Naive B cell (primary cell): Measurements from ENCODE around the gene OGDH. TPM values are rescaled to one million over a fixed set of nuclear protein-coding genes. Genes with fewer than 3 reads are reported as not detected.
"Not testable (repeated sequence)": the region's sequence is repeated elsewhere in the genome, so short reads cannot be mapped to it uniquely, and the experiment has no call there.

Experiments used
- ATAC-seq, 2 donors: fragments of 150-1000 bp; cut with Tn5 transposase; 2 replicates each; pipeline ENCODE4 v1.10.0; 2021; ENCODE audit warnings: low read depth in 2 of 2, mild to moderate bottlenecking in 2 of 2, moderate library complexity in 2 of 2
- DNase-seq: peaks from one replicate; pipeline ENCODE4 v3.0.0; 2022
- H3K27ac Mint-ChIP-seq, 6 donors: one replicate each; pipeline ENCODE4 v1.8.0; 2020 to 2022; ENCODE audit warnings: mild to moderate bottlenecking in 6 of 6, mixed read lengths in 6 of 6, moderate library complexity in 5 of 6, inconsistent platforms in 2 of 6
- H3K27me3 Mint-ChIP-seq, 3 donors: one replicate each; pipeline ENCODE4 v1.8.0; 2021 to 2022; ENCODE audit warnings: mixed read lengths in 3 of 3, mild to moderate bottlenecking in 1 of 3
- H3K36me3 Mint-ChIP-seq, 2 donors: one replicate each; pipeline ENCODE4 v1.8.0; 2020 to 2022; ENCODE audit warnings: mixed read lengths in 2 of 2, inconsistent platforms in 1 of 2, mild to moderate bottlenecking in 1 of 2
- H3K4me1 Mint-ChIP-seq, 3 donors: one replicate each; pipeline ENCODE4 v1.8.0; 2020 to 2022; ENCODE audit warnings: mixed read lengths in 3 of 3, inconsistent platforms in 1 of 3, mild to moderate bottlenecking in 1 of 3, moderate library complexity in 1 of 3
- H3K4me3 Mint-ChIP-seq, 8 donors: one replicate each; pipeline ENCODE4 v1.8.0; 2020 to 2022; ENCODE audit warnings: mild to moderate bottlenecking in 8 of 8, mixed read lengths in 8 of 8, moderate library complexity in 8 of 8, inconsistent platforms in 2 of 8
- H3K9me3 Mint-ChIP-seq, 7 donors: one replicate each; pipeline ENCODE4 v1.8.0; 2020 to 2022; ENCODE audit warnings: mixed read lengths in 7 of 7, mild to moderate bottlenecking in 5 of 7, inconsistent platforms in 2 of 7, moderate library complexity in 1 of 7
- polyA plus RNA-seq, 6 donors: library from polyadenylated mRNA; unstranded; fragments of 300-500 nt; fragmentation: Illumina TruSeq; gene quantifications; one replicate each; pipeline ENCODE4 v1.2.3, GENCODE V29; 2021; ENCODE audit warnings: low read depth in 6 of 6

Gene OGDH
- polyA plus RNA-seq, 6 donors from 2014 or later = 9.5 to 21.6 (median 20.1) TPM

DNA sequence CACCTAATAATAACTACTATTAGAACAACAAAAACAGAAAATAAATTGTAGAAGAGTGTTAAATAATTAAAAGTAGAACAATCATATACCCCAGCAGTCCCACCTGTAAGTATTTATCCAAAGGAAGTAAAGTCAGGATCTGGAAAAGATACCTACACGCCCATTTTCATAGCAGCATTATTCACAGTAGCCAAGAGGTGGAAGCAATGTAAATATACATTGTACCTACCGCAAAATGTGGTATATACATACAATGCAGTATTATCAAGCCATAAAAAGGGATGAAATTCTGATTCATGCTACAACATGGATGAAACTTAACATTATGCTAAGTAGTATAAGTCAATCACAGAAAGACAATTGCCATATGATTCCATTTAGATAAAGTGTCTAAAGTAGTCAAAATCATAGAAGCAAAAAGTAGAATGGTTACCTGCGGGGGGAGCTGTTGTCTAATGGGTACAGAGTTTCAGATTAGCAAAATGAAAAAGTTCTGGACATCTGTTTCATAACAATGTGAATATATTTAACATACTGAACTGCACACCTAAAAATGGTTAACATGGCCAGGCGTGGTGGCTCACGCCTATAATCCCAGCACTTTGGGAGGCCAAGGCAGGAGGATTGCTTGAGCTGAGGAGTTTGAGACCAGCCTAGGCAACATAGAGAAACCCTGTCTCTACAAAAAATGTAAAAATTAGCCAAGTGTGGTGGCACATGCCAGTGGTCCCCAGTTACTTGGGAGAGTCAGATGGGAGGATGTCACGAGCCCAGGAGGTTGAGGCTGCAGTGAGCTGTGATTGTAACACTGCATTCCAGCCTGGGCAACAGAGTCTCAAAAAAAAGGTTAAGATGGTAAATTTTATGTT is 18.4 kb upstream of the OGDH start:
- H3K4me1 Mint-ChIP-seq = peaks cover 0 to 7% (median 5%) of the 10 kb centered on the region in 3 donors
- H3K9me3 Mint-ChIP-seq = no peaks in the 10 kb centered on the region
- peaks cover 4 to 8% (median 5%) of the 10 kb centered on the region in 3 donors for H3K27me3 Mint-ChIP-seq
- peak overlapping the region in 1 of 8 donors; percentile 17 for H3K4me3 Mint-ChIP-seq
- DNase-seq (peak; percentile 49), ATAC-seq (peak; percentile 69 to 81)
- H3K27ac Mint-ChIP-seq = peak overlapping the region in 1 of 6 donors; percentile 62
- H3K36me3 Mint-ChIP-seq = no peaks in the 10 kb centered on the region

GRCh38 chr7:44590910-44591309 is 15.5 kb upstream of the OGDH start:
- ATAC-seq = no peak
- no peak overlapping the region for H3K27ac Mint-ChIP-seq
- no peaks in the 10 kb centered on the region for H3K36me3 Mint-ChIP-seq
- no peak overlapping the region for H3K4me3 Mint-ChIP-seq
- peaks cover 10 to 26% (median 17%) of the 10 kb centered on the region in 3 donors for H3K27me3 Mint-ChIP-seq
- peaks cover 0 to 7% (median 4%) of the 10 kb centered on the region in 3 donors for H3K4me1 Mint-ChIP-seq
- H3K9me3 Mint-ChIP-seq = no peaks in the 10 kb centered on the region
- no peak for DNase-seq

- peaks cover 13 to 38% (median 17%) of the 10 kb centered on the region in 3 donors for H3K27me3 Mint-ChIP-seq
- H3K27ac Mint-ChIP-seq = no peak overlapping the region
- H3K4me1 Mint-ChIP-seq = no peaks in the 10 kb centered on the region
- DNase-seq (no peak), ATAC-seq (no peak)
- no peaks in the 10 kb centered on the region for H3K9me3 Mint-ChIP-seq
- H3K36me3 Mint-ChIP-seq = no peaks in the 10 kb centered on the region
- H3K4me3 Mint-ChIP-seq = no peak overlapping the region
These were observed 10.3 kb upstream of the OGDH start for GRCh38 chr7:44595934-44596635.

DNA sequence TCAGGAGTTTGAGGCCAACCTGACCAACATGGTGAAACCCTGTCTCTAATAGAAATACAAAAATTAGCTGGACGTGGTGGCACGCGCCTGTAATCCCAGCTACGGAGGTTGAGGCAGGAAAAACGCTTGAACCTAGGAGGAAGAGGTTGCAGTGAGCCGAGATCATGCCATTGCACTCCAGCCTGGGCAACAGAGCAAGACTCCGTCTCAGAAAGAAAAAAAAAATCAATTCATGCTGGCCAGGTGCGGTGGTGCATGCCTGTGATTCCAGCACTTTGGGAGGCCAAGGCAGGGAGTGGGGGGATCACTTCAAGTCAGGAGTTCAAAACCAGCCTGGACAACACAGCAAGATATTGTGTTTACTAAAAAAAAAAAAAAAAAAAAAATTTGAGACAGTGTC is 9.2 kb upstream of the OGDH start:
- not testable (repeated sequence) for H3K36me3 Mint-ChIP-seq, H3K9me3 Mint-ChIP-seq, ATAC-seq, DNase-seq, H3K4me3 Mint-ChIP-seq, H3K27ac Mint-ChIP-seq, H3K4me1 Mint-ChIP-seq
- H3K27me3 Mint-ChIP-seq = peaks cover 13 to 38% (median 17%) of the 10 kb centered on the region in 3 donors

- DNase-seq = no peak
- ATAC-seq = no peak
- Mint-ChIP-seq H3K27ac (peak overlapping the region in 1 of 6 donors; percentile 64), H3K27me3 (peaks cover 1 to 26% (median 8%) of the 10 kb centered on the region in 3 donors), H3K36me3 (no peaks in the 10 kb centered on the region), H3K4me3 (no peak overlapping the region), H3K4me1 (peaks cover 2 to 6% (median 4%) of the 10 kb centered on the region in 3 donors), H3K9me3 (no peaks in the 10 kb centered on the region)
These were observed 7.2 kb upstream of the OGDH start for GRCh38 chr7:44599222-44599621.

- Mint-ChIP-seq H3K4me3 (no peak overlapping the region), H3K27me3 (peaks cover 0 to 18% (median 8%) of the 10 kb centered on the region in 3 donors), H3K36me3 (no peaks in the 10 kb centered on the region), H3K4me1 (peaks cover 7 to 27% (median 20%) of the 10 kb centered on the region in 3 donors), H3K9me3 (peaks cover 0 to 2% (median 0%) of the 10 kb centered on the region in 7 donors), H3K27ac (no peak overlapping the region)
- no peak for DNase-seq
- ATAC-seq = no peak
These were observed 3.9 kb upstream of the OGDH start for GRCh38 chr7:44602576-44602910.

- peak overlapping the region in 1 of 8 donors; percentile 41 for H3K4me3 Mint-ChIP-seq
- peaks cover 0 to 18% (median 8%) of the 10 kb centered on the region in 3 donors for H3K27me3 Mint-ChIP-seq
- no peak for DNase-seq
- H3K4me1 Mint-ChIP-seq = peaks cover 7 to 28% (median 23%) of the 10 kb centered on the region in 3 donors
- H3K36me3 Mint-ChIP-seq = no peaks in the 10 kb centered on the region
- H3K9me3 Mint-ChIP-seq = peaks cover 0 to 2% (median 0%) of the 10 kb centered on the region in 7 donors
- ATAC-seq = no peak
- peak overlapping the region in 1 of 6 donors; percentile 24 for H3K27ac Mint-ChIP-seq
These were observed 3.2 kb upstream of the OGDH start for GRCh38 chr7:44603193-44603592.

- Mint-ChIP-seq H3K9me3 (peaks cover 0 to 2% (median 0%) of the 10 kb centered on the region in 7 donors), H3K27me3 (peaks cover 0 to 9% (median 7%) of the 10 kb centered on the region in 3 donors), H3K4me3 (peak overlapping the region in 6 of 8 donors; percentile 17 to 99 (median 39)), H3K4me1 (peaks cover 13 to 35% (median 33%) of the 10 kb centered on the region in 3 donors), H3K27ac (peak overlapping the region in 4 of 6 donors; percentile 24 to 100 (median 52)), H3K36me3 (no peaks in the 10 kb centered on the region)
- DNase-seq (no peak), ATAC-seq (no peak)
These were observed 1.5 kb upstream of the OGDH start for GRCh38 chr7:44604941-44605340.

- Mint-ChIP-seq H3K9me3 (peaks cover 0 to 2% (median 0%) of the 10 kb centered on the region in 7 donors), H3K36me3 (no peaks in the 10 kb centered on the region), H3K27me3 (peaks cover 0 to 5% (median 0%) of the 10 kb centered on the region in 3 donors), H3K4me1 (peaks cover 12 to 49% (median 38%) of the 10 kb centered on the region in 3 donors), H3K27ac (peak overlapping the region; percentile 96 to 100 (median 99)), H3K4me3 (peak overlapping the region; percentile 84 to 99 (median 99))
- DNase-seq (no peak), ATAC-seq (peak; percentile 18 to 20)
These were observed 978 bp downstream of the OGDH start for GRCh38 chr7:44607141-44608068.

DNA sequence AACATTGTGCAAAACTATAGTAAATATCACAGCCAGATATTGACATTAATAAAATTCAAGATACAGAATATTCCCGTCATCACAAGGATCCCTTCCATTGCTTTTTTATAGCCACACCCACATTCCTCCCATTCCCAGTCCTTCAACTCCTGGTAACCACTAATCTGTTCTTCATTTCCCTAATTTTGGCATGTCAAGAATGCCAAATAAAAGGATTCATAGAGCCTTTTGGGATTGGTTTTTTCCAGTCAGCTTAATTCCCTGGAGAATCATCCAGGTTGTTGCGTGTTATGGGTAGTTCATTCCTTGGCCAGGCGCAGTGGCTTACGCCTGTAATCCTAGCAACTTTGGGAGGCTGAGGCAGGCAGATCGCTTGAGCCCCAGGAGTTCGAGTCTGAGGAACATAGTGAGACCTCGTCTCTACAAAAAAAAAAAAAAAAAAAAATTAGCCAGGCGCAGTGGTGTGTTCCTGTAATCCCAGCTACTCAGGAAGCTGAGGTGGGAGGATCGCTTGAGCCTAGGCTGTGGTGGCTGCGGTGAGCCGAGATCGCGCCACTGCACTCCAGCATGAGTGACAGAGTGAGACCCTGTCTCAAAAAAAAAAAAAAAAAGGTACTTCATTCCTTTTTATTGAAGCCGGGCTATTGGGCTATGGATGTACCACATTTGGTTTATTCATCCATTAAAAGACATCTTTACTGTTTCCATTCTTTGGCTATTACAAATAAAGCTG is 2.7 kb downstream of the OGDH start:
- peaks cover 0 to 2% (median 0%) of the 10 kb centered on the region in 7 donors for H3K9me3 Mint-ChIP-seq
- H3K4me1 Mint-ChIP-seq = peaks cover 12 to 54% (median 47%) of the 10 kb centered on the region in 3 donors
- DNase-seq (no peak), ATAC-seq (no peak)
- peak overlapping the region in 5 of 8 donors; percentile 25 to 83 (median 69) for H3K4me3 Mint-ChIP-seq
- H3K36me3 Mint-ChIP-seq = no peaks in the 10 kb centered on the region
- peaks cover 0 to 2% (median 0%) of the 10 kb centered on the region in 3 donors for H3K27me3 Mint-ChIP-seq
- peak overlapping the region in 3 of 6 donors; percentile 65 to 83 (median 78) for H3K27ac Mint-ChIP-seq

DNA sequence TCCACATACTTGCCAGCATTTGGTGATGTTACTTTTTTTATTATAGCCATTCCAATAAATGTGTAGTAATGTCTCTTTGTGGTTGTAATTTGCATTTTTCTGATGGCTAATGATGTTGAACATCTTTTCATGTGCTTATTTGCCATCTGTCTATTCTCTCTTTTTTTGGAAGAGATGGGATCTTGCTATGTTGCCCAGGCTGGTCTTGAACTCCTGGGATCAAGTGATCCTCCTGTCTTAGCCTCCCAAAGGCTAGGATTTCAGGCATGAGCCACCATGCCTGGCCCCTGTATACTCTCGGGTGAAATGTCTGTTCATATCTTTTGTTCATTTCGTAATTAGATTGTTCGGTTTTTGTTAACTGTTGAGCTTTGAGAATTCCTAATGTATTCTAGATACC is 3.4 kb downstream of the OGDH start:
- Mint-ChIP-seq H3K27ac (peak overlapping the region in 2 of 6 donors; percentile 73 to 91), H3K4me3 (peak overlapping the region in 2 of 8 donors; percentile 16 to 83), H3K36me3 (no peaks in the 10 kb centered on the region), H3K4me1 (peaks cover 18 to 61% (median 55%) of the 10 kb centered on the region in 3 donors), H3K9me3 (peaks cover 0 to 2% (median 0%) of the 10 kb centered on the region in 7 donors), H3K27me3 (no peaks in the 10 kb centered on the region)
- ATAC-seq = no peak
- no peak for DNase-seq

GRCh38 chr7:44615149-44615611 is 8.8 kb downstream of the OGDH start:
- Mint-ChIP-seq H3K9me3 (no peaks in the 10 kb centered on the region), H3K27me3 (no peaks in the 10 kb centered on the region), H3K4me1 (peaks cover 28 to 64% (median 55%) of the 10 kb centered on the region in 3 donors), H3K4me3 (peak overlapping the region in 6 of 8 donors; percentile 11 to 75 (median 44)), H3K36me3 (no peaks in the 10 kb centered on the region), H3K27ac (peak overlapping the region in 5 of 6 donors; percentile 74 to 89 (median 79))
- DNase-seq (no peak), ATAC-seq (peak; percentile 88 to 93)
